Ovary (tissue), 9 donors: Measurements from ENCODE around the gene DCUN1D1. TPM values are rescaled to one million over a fixed set of nuclear protein-coding genes. Genes with fewer than 3 reads are reported as not detected.

ENCODE experiments used
- DNase-seq, 5 donors: peaks; one replicate each; pipeline ENCODE4 v3.0.0-alpha.2; 2019 to 2020
- H3K27ac ChIP-seq, 2 donors: fragments of 200-600 bp; one replicate each; pipeline versions ENCODE4 v1.5.1 to v1.8.0; 2019 to 2022
- H3K27me3 ChIP-seq: fragments of 200-600 bp; one replicate; pipeline ENCODE4 v1.8.0; 2022
- H3K36me3 ChIP-seq: fragments of 200-600 bp; sonication (generic); one replicate; pipeline ENCODE4 v1.5.1; 2019
- H3K4me1 ChIP-seq: one replicate; pipeline ENCODE4 v1.8.1; 2013; ENCODE audit warnings: mild to moderate bottlenecking, moderate library complexity; ENCODE audit not compliant: insufficient read depth
- H3K4me3 ChIP-seq: fragments of 200-600 bp; sonication (generic); one replicate; pipeline ENCODE4 v1.5.1; 2017
- H3K9me3 ChIP-seq, 2 donors: fragments of 200-600 bp in 1 of 2; sonication (generic) in 1 of 2; one replicate each; pipeline versions ENCODE4 v1.5.1 to v1.8.1; 2013 to 2019; ENCODE audit warnings: mild to moderate bottlenecking in 1 of 2, moderate library complexity in 1 of 2
- CTCF ChIP-seq, 3 donors: fragments of 450-650 bp in 2 of 3; fragments of 200-600 bp in 1 of 3; IDR thresholded peaks; one replicate each; pipeline versions ENCODE4 v1.5.1 to v1.8.0; 2016 to 2022; ENCODE audit warnings: antibody characterized with exemption in 3 of 3, mild to moderate bottlenecking in 1 of 3
- EP300 ChIP-seq: sonication (generic); formaldehyde crosslinking; IDR thresholded peaks from one replicate; pipeline ENCODE4 v1.6.1; 2017; ENCODE audit warnings: antibody characterized with exemption
- POLR2A ChIP-seq: fragments of 450-650 bp; IDR thresholded peaks from one replicate; pipeline ENCODE4 v1.6.1; 2017; ENCODE audit warnings: antibody characterized with exemption, mild to moderate bottlenecking, moderate library complexity
- WGBS, 3 donors: extraction: QIAGEN DNeasy Blood & Tissue Kit in 1 of 3; methylation state at CpG; one replicate each; pipeline versions ENCODE4 v1.1.5 to v1.1.7; 2013 to 2017; 5-methylcytosine and 5-hydroxymethylcytosine counted together
- intact Hi-C, 4 donors: fragments of 100-400 bp; cut with DNase I; formaldehyde crosslinking; loops; one replicate each; pipeline versions ENCODE4 v1.11.0 to v1.15.1; 2022 to 2023
- polyA plus RNA-seq, 2 donors: library from polyadenylated mRNA; stranded (reverse); fragments of 200-250 nt in 1 of 2; fragments of 350-450 nt in 1 of 2; fragmentation: Illumina TruSeq in 1 of 2; extraction: RNeasy Lipid Tissue Mini Kit (QIAGEN cat#74804) in 1 of 2; gene quantifications; one replicate each; pipeline ENCODE4 v1.2.3, GENCODE V29; 2013 to 2014
- total RNA-seq, 7 donors: library from RNA; depleted of rRNA in 2 of 7; stranded (reverse); fragments of >200 nt in 2 of 7; fragmentation: NEBNext Ultra II Directional in 3 of 7; extraction: Animal tissue kit (Norgen Biotek cat#: 25700) in 3 of 7; gene quantifications; one replicate each; pipeline versions ENCODE4 v1.1.0 to v1.2.4, GENCODE V29; 2016 to 2023
- donor health status: DM: no; HTN: no; CAD: no; lungs with moderate emphysema.
- donor health status: DM: no; HTN: no; CAD: no.
- donor health status: Bipolar disorder and iron deficiency.
- donor health status: DM: yes; HTN: yes; CAD: no.
- donor health status: DM: no; HTN: no; CAD: no.
- donor health status: DM: yes; HTN: yes; CAD: no.

DCUN1D1 gene
- total and polyA plus RNA-seq, 9 donors, result 7.7 to 42.7 (median 40.2) TPM

GRCh38 chr3:182978387-182978786, 2.0 kb downstream of the DCUN1D1 start:
- no peak for DNase-seq
- Histone ChIP-seq H3K27ac (no peak overlapping the region), H3K36me3 (no peaks in the 10 kb centered on the region), H3K27me3 (no peaks in the 10 kb centered on the region), H3K4me3 (no peak overlapping the region), H3K9me3 (no peaks in the 10 kb centered on the region), H3K4me1 (peaks cover 1% of the 10 kb centered on the region)
- WGBS, 3 donors, result 76 to 79% (median 77%) methylated on average over 5 of the region's 5 CpGs
- no peak for TF ChIP-seq POLR2A
- TF ChIP-seq EP300, result no peak
- TF ChIP-seq CTCF (IDR thresholded peaks at IDR 0.05), result no peak
- intact Hi-C loops, result no loop called here

GRCh38 chr3:182973047-182973446, 7.3 kb downstream of the DCUN1D1 start:
- intact Hi-C loops, result no loop called here
- Histone ChIP-seq H3K27ac (no peak overlapping the region), H3K4me1 (no peaks in the 10 kb centered on the region), H3K4me3 (no peak overlapping the region), H3K9me3 (no peaks in the 10 kb centered on the region), H3K36me3 (no peaks in the 10 kb centered on the region), H3K27me3 (no peaks in the 10 kb centered on the region)
- TF ChIP-seq POLR2A, result no peak
- TF ChIP-seq CTCF (IDR thresholded peaks at IDR 0.05), result no peak
- no peak for TF ChIP-seq EP300
- DNase-seq, result no peak
- 92 to 96% (median 94%) methylated on average over 5 of the region's 5 CpGs for WGBS, 3 donors

GRCh38 chr3:182972387-182972786, 8.0 kb downstream of the DCUN1D1 start:
- H3K9me3 ChIP-seq, result no peaks in the 10 kb centered on the region
- WGBS, 3 donors, result 84 to 87% (median 85%) methylated on average over 6 of the region's 6 CpGs
- no peak for DNase-seq
- no peak overlapping the region for H3K27ac ChIP-seq
- no peaks in the 10 kb centered on the region for H3K27me3 ChIP-seq
- intact Hi-C loops, result no loop called here
- no peaks in the 10 kb centered on the region for H3K36me3 ChIP-seq
- no peaks in the 10 kb centered on the region for H3K4me1 ChIP-seq
- no peak for TF ChIP-seq POLR2A
- TF ChIP-seq CTCF (IDR thresholded peaks at IDR 0.05), result no peak
- TF ChIP-seq EP300, result no peak
- no peak overlapping the region for H3K4me3 ChIP-seq

- Histone ChIP-seq H3K9me3 (no peaks in the 10 kb centered on the region), H3K36me3 (no peaks in the 10 kb centered on the region), H3K27me3 (no peaks in the 10 kb centered on the region), H3K4me3 (no peak overlapping the region), H3K27ac (no peak overlapping the region), H3K4me1 (no peaks in the 10 kb centered on the region)
- intact Hi-C loops, result no loop called here
- 38 to 53% (median 49%) methylated on average over 2 of the region's 2 CpGs for WGBS, 3 donors
- DNase-seq, result no peak
- TF ChIP-seq POLR2A, result no peak
- TF ChIP-seq EP300, result no peak
- TF ChIP-seq CTCF (IDR thresholded peaks at IDR 0.05), result no peak
Observed at GRCh38 chr3:182971637-182972036, 8.7 kb downstream of the DCUN1D1 start.
